H9 (cell line): ENCODE data around the gene RERE. TPM values are rescaled to one million over a fixed set of nuclear protein-coding genes. Genes with fewer than 3 reads are reported as not detected.

Source experiments
- DNase-seq: peaks from one replicate; pipeline ENCODE4 v3.0.0-alpha.2; 2017
- H2AFZ ChIP-seq: one replicate; pipeline ENCODE4 v1.6.1; 2013; ENCODE audit warnings: mild to moderate bottlenecking, low read length, control low read depth, moderate library complexity
- H2AK5ac ChIP-seq: 2 replicates; pipeline ENCODE4 v1.6.1; 2013; ENCODE audit warnings: low read length, control low read depth, mixed read lengths; ENCODE audit not compliant: insufficient read length
- H2BK120ac ChIP-seq: one replicate; pipeline ENCODE4 v1.6.1; 2013; ENCODE audit warnings: low read depth, mild to moderate bottlenecking, low read length, control low read depth, inconsistent platforms; ENCODE audit not compliant: poor library complexity, severe bottlenecking
- H2BK12ac ChIP-seq: 2 replicates; pipeline ENCODE4 v1.6.1; 2013; ENCODE audit warnings: low read length, control low read depth, mixed read lengths, low read depth; ENCODE audit not compliant: insufficient read length
- H2BK15ac ChIP-seq: 2 replicates; pipeline ENCODE4 v1.6.1; 2013; ENCODE audit warnings: low read depth, low read length, control low read depth
- H2BK20ac ChIP-seq: one replicate; pipeline ENCODE4 v1.6.1; 2013; ENCODE audit warnings: low read depth, mild to moderate bottlenecking, low read length, control low read depth, inconsistent platforms; ENCODE audit not compliant: poor library complexity, severe bottlenecking
- H2BK5ac ChIP-seq: 2 replicates; pipeline ENCODE4 v1.6.1; 2013; ENCODE audit warnings: low read length, control low read depth, mixed read lengths; ENCODE audit not compliant: insufficient read length
- H3K14ac ChIP-seq: 2 replicates; pipeline ENCODE4 v1.6.1; 2013; ENCODE audit warnings: low read length, control low read depth; ENCODE audit not compliant: insufficient read depth
- H3K18ac ChIP-seq: 2 replicates; pipeline ENCODE4 v1.6.1; 2013; ENCODE audit warnings: low read depth, mild to moderate bottlenecking, mixed read lengths, low read length, control low read depth; ENCODE audit not compliant: insufficient read length
- H3K23ac ChIP-seq: 2 replicates; pipeline ENCODE4 v1.6.1; 2013; ENCODE audit warnings: low read length, control low read depth, mixed read lengths, low read depth; ENCODE audit not compliant: insufficient read length
- H3K23me2 ChIP-seq: 2 replicates; pipeline ENCODE4 v1.6.1; 2013; ENCODE audit warnings: low read depth, mild to moderate bottlenecking, mixed read lengths, low read length, control low read depth; ENCODE audit not compliant: insufficient read length, poor library complexity, severe bottlenecking
- H3K27ac ChIP-seq: 2 replicates; pipeline ENCODE4 v1.5.1; 2013; ENCODE audit warnings: low read length, control low read depth, mixed read lengths, low read depth; ENCODE audit not compliant: insufficient read length
- H3K27me3 ChIP-seq: 2 replicates; pipeline ENCODE4 v1.6.1; 2013; ENCODE audit warnings: low read length, control low read depth, inconsistent platforms; ENCODE audit not compliant: insufficient read depth
- H3K4ac ChIP-seq: 2 replicates; pipeline ENCODE4 v1.6.1; 2013; ENCODE audit warnings: low read depth, mild to moderate bottlenecking, control low read depth, inconsistent platforms, low read length, moderate library complexity
- H3K4me1 ChIP-seq: 2 replicates; pipeline ENCODE4 v1.6.1; 2013; ENCODE audit warnings: low read length, control low read depth, inconsistent platforms; ENCODE audit not compliant: insufficient read depth
- H3K4me2 ChIP-seq: 2 replicates; pipeline ENCODE4 v1.6.1; 2013; ENCODE audit warnings: low read length, control low read depth, mixed read lengths; ENCODE audit not compliant: insufficient read length, insufficient read depth
- H3K56ac ChIP-seq: 2 replicates; pipeline ENCODE4 v1.6.1; 2013; ENCODE audit warnings: low read depth, mild to moderate bottlenecking, mixed read lengths, low read length, control low read depth; ENCODE audit not compliant: insufficient read length
- H3K79me1 ChIP-seq: 2 replicates; pipeline ENCODE4 v1.6.1; 2013; ENCODE audit warnings: low read depth, mild to moderate bottlenecking, moderate library complexity, low read length, control low read depth, inconsistent platforms; ENCODE audit not compliant: insufficient read depth, poor library complexity, severe bottlenecking
- H3K79me2 ChIP-seq: 2 replicates; pipeline ENCODE4 v1.6.1; 2013; ENCODE audit warnings: low read length, control low read depth, inconsistent platforms; ENCODE audit not compliant: insufficient read depth
- H3K9ac ChIP-seq: 2 replicates; pipeline ENCODE4 v1.6.1; 2013; ENCODE audit warnings: low read length, control low read depth, mixed read lengths; ENCODE audit not compliant: insufficient read length; ENCODE audit errors: extremely low read depth
- H3K9me3 ChIP-seq: one replicate; pipeline ENCODE4 v1.6.1; 2013; ENCODE audit warnings: low read depth, low read length, inconsistent platforms; ENCODE audit not compliant: control insufficient read depth
- H3T11ph ChIP-seq: one replicate; pipeline ENCODE4 v1.6.1; 2013; ENCODE audit warnings: mild to moderate bottlenecking, low read length, control low read depth, inconsistent platforms
- H4K20me1 ChIP-seq: one replicate; pipeline ENCODE4 v1.6.1; 2013; ENCODE audit not compliant: control insufficient read depth, insufficient read length, insufficient read depth
- H4K5ac ChIP-seq: 2 replicates; pipeline ENCODE4 v1.6.1; 2013; ENCODE audit warnings: low read depth, mild to moderate bottlenecking, mixed read lengths, low read length, control low read depth; ENCODE audit not compliant: insufficient read length
- H4K8ac ChIP-seq: replicated peaks from 2 replicates; pipeline ENCODE4 v1.6.1; 2013; ENCODE audit warnings: low read length, control low read depth, mixed read lengths, low read depth; ENCODE audit not compliant: insufficient read length
- H4K91ac ChIP-seq: 2 replicates; pipeline ENCODE4 v1.6.1; 2013; ENCODE audit warnings: low read depth, mild to moderate bottlenecking, moderate library complexity, mixed read lengths, low read length, control low read depth; ENCODE audit not compliant: insufficient read length
- H3K27ac Mint-ChIP-seq, 3 experiments: 2 replicates in 2 of 3; 3 replicates in 1 of 3; pipeline ENCODE4 v1.8.0; 2020 to 2021; ENCODE audit warnings: mixed read lengths in 3 of 3, mild to moderate bottlenecking in 1 of 3, moderate library complexity in 1 of 3
- H3K27me3 Mint-ChIP-seq: 2 replicates; pipeline ENCODE4 v1.8.0; 2021; ENCODE audit warnings: low read depth, mild to moderate bottlenecking, moderate library complexity, mixed read lengths
- H3K36me3 Mint-ChIP-seq, 3 experiments: 2 replicates in 2 of 3; 3 replicates in 1 of 3; pipeline ENCODE4 v1.8.0; 2020 to 2021; ENCODE audit warnings: low read depth in 3 of 3, mixed read lengths in 3 of 3; ENCODE audit not compliant: insufficient read depth in 1 of 3
- H3K4me1 Mint-ChIP-seq, 2 experiments: 2 replicates each; pipeline ENCODE4 v1.8.0; 2020; ENCODE audit warnings: mixed read lengths in 2 of 2
- H3K4me3 Mint-ChIP-seq, 2 experiments: 2 replicates in 1 of 2; 3 replicates in 1 of 2; pipeline ENCODE4 v1.8.0; 2020 to 2021; ENCODE audit warnings: mild to moderate bottlenecking in 2 of 2, mixed read lengths in 2 of 2, moderate library complexity in 1 of 2
- H3K9me3 Mint-ChIP-seq, 2 experiments: 2 replicates in 1 of 2; 3 replicates in 1 of 2; pipeline ENCODE4 v1.8.0; 2020; ENCODE audit warnings: mild to moderate bottlenecking in 2 of 2, mixed read lengths in 2 of 2, moderate library complexity in 1 of 2
- CTCF ChIP-seq: fragments of 200-600 bp; sonication (generic); conservative IDR thresholded peaks from 3 replicates; pipeline ENCODE4 v1.8.0; 2021; ENCODE audit warnings: antibody characterized with exemption, mild to moderate bottlenecking
- WGBS: extraction: QIAGEN DNeasy Blood & Tissue Kit; methylation state at CpG from one replicate; pipeline ENCODE4 v1.1.7; 2013; ENCODE audit warnings: missing lambda C conversion rate, low lambda C conversion rate, mixed read lengths; ENCODE audit not compliant: insufficient read length; ENCODE audit errors: extremely low coverage; 5-methylcytosine and 5-hydroxymethylcytosine counted together
- total RNA-seq: library from RNA; stranded (reverse); gene quantifications from 2 replicates; pipeline ENCODE4 v1.2.1, GENCODE V29; 2021

RERE gene
- total RNA-seq, 1 experiment from 2014 or later, result 103 TPM

- no peaks in the 10 kb centered on the region for H3K9me3 ChIP-seq
- peaks cover 8% of the 10 kb centered on the region for H3K79me1 ChIP-seq
- Mint-ChIP-seq H3K27ac (peak overlapping the region in 1 of 3 experiments; percentile 75; a peak in 1 of 7 replicates), H3K9me3 (peaks cover 3 to 6% of the 10 kb centered on the region in 2 experiments; a peak in 3 of 5 replicates), H3K4me1 (peaks cover 4% of the 10 kb centered on the region in 2 experiments; a peak in 3 of 4 replicates), H3K4me3 (no peak overlapping the region), H3K27me3 (no peaks in the 10 kb centered on the region), H3K36me3 (peaks cover 6 to 13% (median 10%) of the 10 kb centered on the region in 3 experiments; a peak in 6 of 7 replicates)
- no peak for TF ChIP-seq CTCF
- H3K14ac ChIP-seq, result no peak overlapping the region
- H4K8ac ChIP-seq, result no peak overlapping the region
- no peak overlapping the region for H2BK12ac ChIP-seq
- H3K27ac ChIP-seq, result no peak overlapping the region
- no peak overlapping the region for H2AK5ac ChIP-seq
- no peaks in the 10 kb centered on the region for H3K79me2 ChIP-seq
- H2BK15ac ChIP-seq, result no peak overlapping the region
- no peaks in the 10 kb centered on the region for H3K27me3 ChIP-seq
- H2AFZ ChIP-seq, result no peak overlapping the region
- no peak overlapping the region for H2BK20ac ChIP-seq
- H3K56ac ChIP-seq, result no peak overlapping the region
- no peak overlapping the region for H3K9ac ChIP-seq
- H3K4me2 ChIP-seq, result no peak overlapping the region
- no peak overlapping the region for H3T11ph ChIP-seq
- no peak overlapping the region for H4K5ac ChIP-seq
- no peak overlapping the region for H2BK120ac ChIP-seq
- no peaks in the 10 kb centered on the region for H3K23me2 ChIP-seq
- no peak overlapping the region for H3K18ac ChIP-seq
- no CpG with 5 or more reads among the region's 6 CpGs for WGBS
- H4K20me1 ChIP-seq, result no peaks in the 10 kb centered on the region
- H3K4ac ChIP-seq, result no peak overlapping the region
- H4K91ac ChIP-seq, result no peak overlapping the region
- no peak for DNase-seq
- H3K23ac ChIP-seq, result no peak overlapping the region
- H3K4me1 ChIP-seq, result no peaks in the 10 kb centered on the region
- no peak overlapping the region for H2BK5ac ChIP-seq
These were observed 71.6 kb downstream of the RERE start for GRCh38 chr1:8745749-8746390.
